HepG2 (cell line): ENCODE data around the gene MSI2. TPM values are rescaled to one million over a fixed set of nuclear protein-coding genes. Genes with fewer than 3 reads are reported as not detected.

ENCODE experiments used
- ATAC-seq: fragments of 200-7000 bp; cut with Tn5 transposase; 3 replicates; pipeline ENCODE4 v1.9.1; 2020; ENCODE audit warnings: mild to moderate bottlenecking, moderate library complexity
- BruUV-seq: library from RNA; stranded (reverse); fragments of 400-500 nt; replicated peaks from 2 replicates; lab custom pipeline; 2021; lab: Mats Ljungman, UMichigan
- CTCF ChIA-PET: fragments of 300-600 bp; formaldehyde crosslinking; extraction: SDS; loops from one replicate; lab custom pipeline; 2021; ENCODE audit warnings: low total read pairs, inconsistent platforms, low intra/inter-chr PET ratio; lab: Yijun Ruan, JAX
- POLR2A ChIA-PET: fragments of 350-600 bp; sonication (Branson Sonifier 250); formaldehyde crosslinking; loops from one replicate; lab custom pipeline; 2020; ENCODE audit warnings: antibody characterized with exemption, inconsistent platforms; lab: Yijun Ruan, JAX
- DNase-seq: peaks from one replicate; pipeline ENCODE4 v3.0.0-alpha.2; 2015; ENCODE audit warnings: low spot score
- FAIRE-seq: peaks from 3 replicates; lab custom pipeline; 2011; peaks lifted over from hg19 to GRCh38; lab: Jason Lieb, UNC
- H2AFZ ChIP-seq: one replicate; pipeline ENCODE4 v1.6.1; 2011; ENCODE audit warnings: low read length, inconsistent platforms
- H3K27ac ChIP-seq: fragments of 300-600 bp; 3 replicates; pipeline ENCODE4 v1.8.0; 2011; ENCODE audit warnings: mixed run types, mild to moderate bottlenecking, mixed read lengths, low read length, inconsistent platforms; ENCODE audit not compliant: insufficient read depth; ENCODE audit errors: extremely low read length
- H3K27me3 ChIP-seq, 2 experiments: fragments of 200-600 bp in 1 of 2; 2 replicates in 1 of 2; 3 replicates in 1 of 2; pipeline versions ENCODE4 v1.6.0 to v1.8.0; 2011; ENCODE audit warnings: low read length in 2 of 2, mild to moderate bottlenecking in 2 of 2, moderate library complexity in 2 of 2, inconsistent platforms in 1 of 2; ENCODE audit not compliant: insufficient read depth in 2 of 2, control insufficient read depth in 1 of 2
- H3K36me3 ChIP-seq, 2 experiments: fragments of 200-600 bp in 1 of 2; replicated peaks in 1 of 2; 2 replicates in 1 of 2; 3 replicates in 1 of 2; pipeline versions ENCODE4 v1.5.1 to v1.8.0; 2011; ENCODE audit warnings: low read length in 2 of 2, inconsistent platforms in 1 of 2; ENCODE audit not compliant: insufficient read depth in 2 of 2, control insufficient read depth in 1 of 2
- H3K4me1 ChIP-seq: 2 replicates; pipeline ENCODE4 v1.5.1; 2012; ENCODE audit warnings: low read length, inconsistent platforms; ENCODE audit not compliant: insufficient read depth
- H3K4me2 ChIP-seq: 2 replicates; pipeline ENCODE4 v1.6.0; 2011; ENCODE audit warnings: low read depth, low read length, inconsistent platforms
- H3K4me3 ChIP-seq, 3 experiments: fragments of 200-600 bp in 1 of 3; sonication (generic), shearing (Covaris generic) in 1 of 3; replicated peaks in 1 of 3; 2 replicates each; pipeline ENCODE4 v1.5.1; 2011 to 2016; ENCODE audit warnings: low read length in 3 of 3, inconsistent platforms in 2 of 3, low read depth in 2 of 3, mild to moderate bottlenecking in 2 of 3, control low read depth in 1 of 3, mixed read lengths in 1 of 3; ENCODE audit not compliant: insufficient read depth in 1 of 3
- H3K79me2 ChIP-seq: one replicate; pipeline ENCODE4 v1.6.1; 2011; ENCODE audit warnings: low read length, inconsistent platforms; ENCODE audit not compliant: insufficient read depth
- H3K9ac ChIP-seq: 2 replicates; pipeline ENCODE4 v1.6.0; 2011; ENCODE audit warnings: mild to moderate bottlenecking, low read depth, low read length, inconsistent platforms; ENCODE audit not compliant: insufficient read depth
- H3K9me3 ChIP-seq: 2 replicates; pipeline ENCODE4 v1.5.1; 2012; ENCODE audit warnings: mild to moderate bottlenecking, low read length
- H4K20me1 ChIP-seq: 2 replicates; pipeline ENCODE4 v1.6.0; 2011; ENCODE audit warnings: inconsistent platforms, mild to moderate bottlenecking, low read length, moderate library complexity; ENCODE audit not compliant: insufficient read depth
- ATF7-NPFF ChIP-seq: sonication (generic); formaldehyde crosslinking; IDR thresholded peaks from 2 replicates; pipeline ENCODE4 v1.8.1; 2023; ENCODE audit warnings: mild to moderate bottlenecking, low read depth, missing genetic modification reagents, moderate library complexity
- ESRRA ChIP-seq: sonication (generic); formaldehyde crosslinking; IDR thresholded peaks from 2 replicates; pipeline ENCODE4 v1.5.1; 2020; ENCODE audit warnings: mild to moderate bottlenecking, low read depth, missing genetic modification reagents
- KAT7 ChIP-seq: IDR thresholded peaks from 2 replicates; pipeline ENCODE4 v1.6.1; 2018; ENCODE audit warnings: borderline replicate concordance, missing compliant biosample characterization
- MTA1 ChIP-seq: sonication (generic); formaldehyde crosslinking; IDR thresholded peaks from 2 replicates; pipeline ENCODE4 v1.4.0; 2020; ENCODE audit warnings: missing genetic modification reagents, mild to moderate bottlenecking, borderline replicate concordance
- NPAS2 ChIP-seq: sonication (generic); formaldehyde crosslinking; IDR thresholded peaks from 2 replicates; pipeline ENCODE4 v1.8.0; 2022; ENCODE audit warnings: mild to moderate bottlenecking, missing genetic modification reagents, borderline replicate concordance
- NR2F1 ChIP-seq, 2 experiments: fragments of 450-650 bp in 1 of 2; formaldehyde crosslinking in 1 of 2; IDR thresholded peaks; 2 replicates each; pipeline versions ENCODE4 v1.5.0 to v1.6.1; 2016 to 2020; ENCODE audit warnings: mild to moderate bottlenecking in 1 of 2, missing compliant biosample characterization in 1 of 2, missing genetic modification reagents in 1 of 2, moderate library complexity in 1 of 2
- NRL ChIP-seq: sonication (generic); formaldehyde crosslinking; IDR thresholded peaks from 2 replicates; pipeline ENCODE4 v1.5.0; 2020; ENCODE audit warnings: missing genetic modification reagents, mild to moderate bottlenecking, moderate library complexity, borderline replicate concordance
- PHF8 ChIP-seq: sonication (generic); formaldehyde crosslinking; IDR thresholded peaks from 2 replicates; pipeline ENCODE4 v1.5.0; 2020; ENCODE audit warnings: missing genetic modification reagents
- REXO4 ChIP-seq: sonication (generic); formaldehyde crosslinking; IDR thresholded peaks from 2 replicates; pipeline ENCODE4 v1.8.0; 2022; ENCODE audit warnings: missing genetic modification reagents, mild to moderate bottlenecking, borderline replicate concordance
- SALL2 ChIP-seq: sonication (generic); formaldehyde crosslinking; IDR thresholded peaks from 2 replicates; pipeline ENCODE4 v1.8.1; 2023; ENCODE audit warnings: mild to moderate bottlenecking, missing genetic modification reagents, inconsistent platforms
- SP4 ChIP-seq: sonication (generic); formaldehyde crosslinking; IDR thresholded peaks from 2 replicates; pipeline ENCODE4 v1.8.1; 2023; ENCODE audit warnings: mild to moderate bottlenecking, missing genetic modification reagents
- SRSF1 ChIP-seq: fragments of 200-400 bp; formaldehyde crosslinking; optimal IDR thresholded peaks from 2 replicates; pipeline ENCODE3; 2017; ENCODE audit warnings: mild to moderate bottlenecking, low read depth, low read length, moderate library complexity
- ZNF10 ChIP-seq: sonication (generic); formaldehyde crosslinking; IDR thresholded peaks from 2 replicates; pipeline ENCODE4 v1.4.0; 2020; ENCODE audit warnings: mild to moderate bottlenecking, low read depth, missing genetic modification reagents, borderline replicate concordance
- ZXDC ChIP-seq: sonication (generic); formaldehyde crosslinking; IDR thresholded peaks from 2 replicates; pipeline ENCODE4 v1.5.0; 2020; ENCODE audit warnings: mild to moderate bottlenecking, missing genetic modification reagents
- WGBS: methylation state at CpG from one replicate; pipeline ENCODE4 v1.1.6; 2017; ENCODE audit warnings: low lambda C conversion rate; 5-methylcytosine and 5-hydroxymethylcytosine counted together
- in situ Hi-C: cut with HindIII; loops from 2 replicates; pipeline ENCODE4 v1.10.0; 2017; ENCODE audit warnings: low pct_unique_long_range_greater_than_20kb; ENCODE audit not compliant: extremely low pct_ligation_motif_present
- intact Hi-C: fragments of 100-400 bp; cut with micrococcal nuclease; formaldehyde crosslinking; loops from one replicate; pipeline ENCODE4 v1.10.0; 2022; ENCODE audit not compliant: unreplicated experiment
- polyA plus RNA-seq, 8 experiments: library from polyadenylated mRNA; depleted of rRNA in 3 of 8; stranded (reverse) in 7 of 8; unstranded in 1 of 8; fragments of >200 nt; fragmentation: Illumina TruSeq in 4 of 8; extraction: Trizol in 4 of 8; gene quantifications; 2 replicates each; pipeline versions ENCODE4 v1.2.1 to v1.2.3, GENCODE V29; 2011 to 2016; ENCODE audit warnings: low read depth in 4 of 8, missing spikeins in 1 of 8, mixed read lengths in 1 of 8; ENCODE audit not compliant: insufficient read depth in 1 of 8
- total RNA-seq, 5 experiments: library from RNA; depleted of rRNA; stranded (reverse); fragments of >200 nt; fragmentation: Illumina TruSeq; extraction: Trizol; gene quantifications; 2 replicates each; pipeline ENCODE4 v1.2.3, GENCODE V29; 2016; ENCODE audit warnings: low read depth in 1 of 5
- TF ChIP-seq, protein P1 (sequence below): sonication (generic); formaldehyde crosslinking; IDR thresholded peaks from 2 replicates; pipeline ENCODE4 v1.5.1; 2020; ENCODE audit warnings: mild to moderate bottlenecking, missing genetic modification reagents, moderate library complexity

MSI2 gene
- total and polyA plus RNA-seq, 2 of the 13 experiments (the other 11 are each of a cell fraction or from before 2014, with no cell fraction given), result 77.5 to 78.4 TPM

DNA sequence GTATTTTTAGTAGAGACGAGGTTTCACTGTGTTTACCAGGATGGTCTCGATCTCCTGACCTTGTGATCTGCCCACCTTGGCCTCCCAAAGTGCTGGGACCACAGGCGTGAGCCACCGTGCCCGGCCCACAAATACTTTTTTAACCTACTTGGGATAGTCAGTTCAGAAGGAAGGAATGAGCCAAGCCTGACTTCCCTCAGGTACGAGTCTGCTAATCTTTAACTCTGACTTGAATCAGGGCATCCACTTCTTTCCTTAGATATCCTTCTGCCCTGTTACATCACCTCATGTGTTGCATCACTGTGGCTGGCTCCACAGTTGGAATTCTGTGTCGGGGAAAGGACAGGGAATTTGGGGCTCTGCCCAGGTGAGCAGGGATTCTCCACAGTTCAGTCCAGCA is 120.8 kb downstream of the MSI2 start (continued):
- TF ChIP-seq, protein P1, sequence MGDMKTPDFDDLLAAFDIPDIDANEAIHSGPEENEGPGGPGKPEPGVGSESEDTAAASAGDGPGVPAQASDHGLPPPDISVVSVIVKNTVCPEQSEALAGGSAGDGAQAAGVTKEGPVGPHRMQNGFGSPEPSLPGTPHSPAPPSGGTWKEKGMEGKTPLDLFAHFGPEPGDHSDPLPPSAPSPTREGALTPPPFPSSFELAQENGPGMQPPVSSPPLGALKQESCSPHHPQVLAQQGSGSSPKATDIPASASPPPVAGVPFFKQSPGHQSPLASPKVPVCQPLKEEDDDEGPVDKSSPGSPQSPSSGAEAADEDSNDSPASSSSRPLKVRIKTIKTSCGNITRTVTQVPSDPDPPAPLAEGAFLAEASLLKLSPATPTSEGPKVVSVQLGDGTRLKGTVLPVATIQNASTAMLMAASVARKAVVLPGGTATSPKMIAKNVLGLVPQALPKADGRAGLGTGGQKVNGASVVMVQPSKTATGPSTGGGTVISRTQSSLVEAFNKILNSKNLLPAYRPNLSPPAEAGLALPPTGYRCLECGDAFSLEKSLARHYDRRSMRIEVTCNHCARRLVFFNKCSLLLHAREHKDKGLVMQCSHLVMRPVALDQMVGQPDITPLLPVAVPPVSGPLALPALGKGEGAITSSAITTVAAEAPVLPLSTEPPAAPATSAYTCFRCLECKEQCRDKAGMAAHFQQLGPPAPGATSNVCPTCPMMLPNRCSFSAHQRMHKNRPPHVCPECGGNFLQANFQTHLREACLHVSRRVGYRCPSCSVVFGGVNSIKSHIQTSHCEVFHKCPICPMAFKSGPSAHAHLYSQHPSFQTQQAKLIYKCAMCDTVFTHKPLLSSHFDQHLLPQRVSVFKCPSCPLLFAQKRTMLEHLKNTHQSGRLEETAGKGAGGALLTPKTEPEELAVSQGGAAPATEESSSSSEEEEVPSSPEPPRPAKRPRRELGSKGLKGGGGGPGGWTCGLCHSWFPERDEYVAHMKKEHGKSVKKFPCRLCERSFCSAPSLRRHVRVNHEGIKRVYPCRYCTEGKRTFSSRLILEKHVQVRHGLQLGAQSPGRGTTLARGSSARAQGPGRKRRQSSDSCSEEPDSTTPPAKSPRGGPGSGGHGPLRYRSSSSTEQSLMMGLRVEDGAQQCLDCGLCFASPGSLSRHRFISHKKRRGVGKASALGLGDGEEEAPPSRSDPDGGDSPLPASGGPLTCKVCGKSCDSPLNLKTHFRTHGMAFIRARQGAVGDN (CRISPR knock-in tag), result peak; percentile 31
- TF ChIP-seq SALL2, result peak; percentile 61; the same call in 1 of the 2 replicates
- peak; percentile 17 to 58; a peak in 2 of 4 replicates for TF ChIP-seq NR2F1 (CRISPR knock-in tag; IDR thresholded peaks at IDR 0.05)
- TF ChIP-seq, all 625 proteins: peak for 154

DNA sequence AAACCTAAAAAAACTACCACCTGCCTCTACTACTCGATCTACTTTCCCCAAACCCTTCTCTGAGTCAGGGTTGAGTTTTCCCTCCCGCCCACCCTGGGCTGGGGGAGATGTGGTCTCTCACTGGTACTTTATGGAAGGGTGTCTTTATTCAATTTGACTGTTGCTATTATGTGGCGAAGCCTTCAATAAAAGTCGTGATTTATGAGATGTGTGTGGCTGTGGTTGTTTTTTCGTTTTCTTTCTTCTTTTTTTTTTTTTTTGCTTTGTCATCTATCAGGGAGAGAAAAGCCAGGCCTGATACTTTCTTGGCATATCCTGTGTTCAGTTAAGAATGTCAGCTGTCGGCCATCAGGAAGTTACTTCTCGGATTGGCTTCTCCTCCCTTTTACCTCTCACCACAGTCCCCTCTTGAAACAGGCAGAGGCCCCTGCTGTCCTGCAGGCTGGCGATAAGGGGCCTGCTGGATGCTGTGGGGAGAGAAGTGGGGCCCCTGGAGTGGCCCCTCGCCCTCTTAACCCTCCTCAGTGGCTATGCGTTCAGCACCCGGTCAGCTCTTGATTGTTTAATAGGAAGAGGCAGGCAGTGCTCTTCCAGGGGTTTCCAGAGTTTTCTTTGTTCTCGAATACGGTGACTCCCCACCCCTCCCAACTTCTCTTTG is 123.0 kb downstream of the MSI2 start:
- Histone ChIP-seq H2AFZ (no peak overlapping the region), H3K79me2 (peaks cover 21% of the 10 kb centered on the region), H3K4me1 (peaks cover 32% of the 10 kb centered on the region), H4K20me1 (no peaks in the 10 kb centered on the region), H3K9ac (no peak overlapping the region), H3K27me3 (no peaks in the 10 kb centered on the region), H3K9me3 (no peaks in the 10 kb centered on the region), H3K4me2 (no peak overlapping the region), H3K4me3 (no peak overlapping the region), H3K36me3 (peaks cover 1 to 8% of the 10 kb centered on the region in 2 experiments; a peak in 2 of 5 replicates), H3K27ac (no peak overlapping the region)
- POLR2A ChIA-PET, result no interaction called here
- no TSS peak for BruUV-seq
- FAIRE-seq (no peak), DNase-seq (no peak), ATAC-seq (no peak)
- 94% methylated on average over 13 of the region's 13 CpGs for WGBS
- in situ Hi-C loops, result no loop called here
- intact Hi-C loops, result no loop called here
- CTCF ChIA-PET, result no interaction called here
- no peak for TF ChIP-seq ZNF10 (CRISPR knock-in tag)
- TF ChIP-seq NPAS2 (CRISPR knock-in tag), result no peak
- TF ChIP-seq ATF7-NPFF (CRISPR knock-in tag), result no peak
- TF ChIP-seq MTA1 (CRISPR knock-in tag), result no peak
- TF ChIP-seq SP4, result no peak
- no peak for TF ChIP-seq KAT7
- no peak for TF ChIP-seq NRL (CRISPR knock-in tag)
- no peak for TF ChIP-seq SRSF1
- no peak for TF ChIP-seq PHF8 (CRISPR knock-in tag)
- no peak for TF ChIP-seq ZXDC (CRISPR knock-in tag)
- TF ChIP-seq ESRRA, result no peak
- TF ChIP-seq REXO4 (CRISPR knock-in tag), result no peak
